Measurements from ENCODE around the gene PEPD. TPM values are rescaled to one million over a fixed set of nuclear protein-coding genes. Genes with fewer than 3 reads are reported as not detected.

Gene PEPD
- total RNA-seq, 1 experiment from 2014 or later, result 40.5 TPM

- ATAC-seq (no peak), DNase-seq (ENCODE audit: low read depth, low spot score) (no peak)
- Histone ChIP-seq H4K20me1 (ENCODE audit: insufficient read depth) (no peaks in the 10 kb centered on the region), H3K4me3 (replicated peaks in 1 of 2; ENCODE audit: low read depth in 1 of 2, low read length in 2 of 2) (no peak overlapping the region), H3K9ac (ENCODE audit: low read length) (no peak overlapping the region), H3K27me3 (ENCODE audit: insufficient read depth, low read length) (no peaks in the 10 kb centered on the region), H3K36me3 (ENCODE audit: control insufficient read depth in 1 of 2, insufficient read depth in 2 of 2, low read length in 2 of 2) (no peaks in the 10 kb centered on the region), H2AFZ (ENCODE audit: low read depth, low read length, poor library complexity, severe bottlenecking) (no peak overlapping the region), H3K79me2 (ENCODE audit: insufficient read depth, low read length) (no peaks in the 10 kb centered on the region), H3K4me2 (ENCODE audit: low read length) (no peak overlapping the region), H3K9me2 (ENCODE audit: insufficient read depth) (no peaks in the 10 kb centered on the region), H3K27ac (ENCODE audit: low read depth, low read length) (no peak overlapping the region), H3K9me3 (ENCODE audit: control insufficient read depth in 1 of 2, insufficient read depth in 1 of 2, low read depth in 1 of 2, low read length in 2 of 2) (no peaks in the 10 kb centered on the region), H3K4me1 (ENCODE audit: control insufficient read depth in 1 of 2, insufficient read depth in 2 of 2, low read length in 2 of 2) (no peaks in the 10 kb centered on the region)
- no peak for TF ChIP-seq CTCF (IDR thresholded peaks at IDR 0.05 in 2 of 3, conservative IDR thresholded peaks at IDR 0.05 in 1 of 3; ENCODE audit: borderline replicate concordance in 1 of 3, insufficient read depth in 1 of 3, low read depth in 2 of 3, low read length in 2 of 3)
- TF ChIP-seq POLR2A (IDR thresholded peaks at IDR 0.05; ENCODE audit: borderline replicate concordance, extremely low read depth, insufficient read depth, insufficient read length), result no peak
- TF ChIP-seq EZH2phosphoT487 (IDR thresholded peaks at IDR 0.05; ENCODE audit: borderline replicate concordance), result no peak
- TF ChIP-seq TCF7L2 (IDR thresholded peaks at IDR 0.05; ENCODE audit: borderline replicate concordance, extremely low read depth, insufficient read depth, insufficient read length), result no peak
- TF ChIP-seq ZFX (IDR thresholded peaks at IDR 0.05), result no peak
- no peak for TF ChIP-seq CBX3 (IDR thresholded peaks at IDR 0.05; ENCODE audit: low read depth)
- TF ChIP-seq POLR2AphosphoS5 (IDR thresholded peaks at IDR 0.05; ENCODE audit: low read depth, low read length), result no peak
- TF ChIP-seq MAX (IDR thresholded peaks at IDR 0.05), result no peak
- TF ChIP-seq JUND (IDR thresholded peaks at IDR 0.05), result no peak
- TF ChIP-seq SRF (IDR thresholded peaks at IDR 0.05; ENCODE audit: low read depth), result no peak
- TF ChIP-seq YY1 (IDR thresholded peaks at IDR 0.05; ENCODE audit: extremely low read depth, insufficient replicate concordance, low read depth, low read length), result no peak
- no peak for TF ChIP-seq CEBPB (IDR thresholded peaks at IDR 0.05; ENCODE audit: low read depth)
- TF ChIP-seq EZH2 (IDR thresholded peaks at IDR 0.05), result no peak
- no peak for TF ChIP-seq RAD21 (IDR thresholded peaks at IDR 0.05; ENCODE audit: low read depth)
- intact Hi-C loops (cut with micrococcal nuclease), result no loop called here
- RAD21 ChIA-PET (ENCODE audit: low non-redundant PET in 1 of 2, low total read pairs in 2 of 2, uncharacterized antibody in 2 of 2, unreplicated experiment in 2 of 2), result no interaction called here
- POLR2A ChIA-PET, result no interaction called here
- BruUV-seq (replicated peaks), result no TSS peak
- CTCF ChIA-PET, result no interaction called here
Measured at GRCh38 chr19:33456845-33457220, 64.8 kb downstream of the PEPD start.

All from HCT116 (cell line).